ENCODE measurements around the gene TLR3.

Gene TLR3

GRCh38 chr4:186068581-186069348, at the start of gene TLR3:
Gene TLR3 (plus strand): TSS chr4:186069156. CDS start chr4:186076620, 7,464 bp downstream.
- intact Hi-C loops (cut with micrococcal nuclease) = loop anchor here (2.0 to 10.0 kb wide), 4 partner anchors 68 to 864 kb away; partner anchors contain the start of genes CFAP97, CYP4V2 and SNX25
- no peaks in the 10 kb centered on the region for H3K36me3 Mint-ChIP-seq (ENCODE audit: low read depth)
- peaks cover 10% of the 10 kb centered on the region for H3K27me3 Mint-ChIP-seq
- no peaks in the 10 kb centered on the region for H3K9me3 Mint-ChIP-seq
- peak within 1 kb of the TSS; percentile 73 for H3K27ac Mint-ChIP-seq
- peak within 1 kb of the TSS; percentile 70 for H3K4me3 Mint-ChIP-seq
- H3K4me1 Mint-ChIP-seq (ENCODE audit: low read depth) = peaks cover 10% of the 10 kb centered on the region

DNA sequence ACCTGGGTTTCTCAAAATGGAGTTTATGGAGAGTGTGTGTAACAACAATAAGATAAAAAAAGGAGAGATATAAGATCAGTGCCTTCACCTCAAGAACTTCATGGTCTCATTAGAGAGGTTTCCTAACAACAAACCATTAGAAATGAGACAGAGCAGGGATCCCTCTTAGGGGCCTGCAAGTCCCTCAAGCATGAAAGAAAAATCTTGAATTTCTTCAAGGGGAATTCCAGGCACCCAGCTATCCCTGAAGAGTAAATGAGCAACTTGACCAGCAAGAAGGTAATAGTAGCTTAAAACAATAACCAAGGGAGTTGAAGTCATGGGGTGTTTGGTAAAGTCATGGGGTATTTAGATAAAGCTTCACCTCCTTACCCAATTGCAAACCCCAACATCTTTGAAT, 49.7 kb upstream of the TLR3 start:
- H3K36me3 Mint-ChIP-seq (ENCODE audit: low read depth) = no peaks in the 10 kb centered on the region
- H3K4me1 Mint-ChIP-seq (ENCODE audit: low read depth) = no peaks in the 10 kb centered on the region
- H3K4me3 Mint-ChIP-seq = no peak overlapping the region
- H3K27ac Mint-ChIP-seq = no peak overlapping the region
- peaks cover 4% of the 10 kb centered on the region for H3K27me3 Mint-ChIP-seq
- intact Hi-C loops (cut with micrococcal nuclease) = no loop called here
- H3K9me3 Mint-ChIP-seq = no peaks in the 10 kb centered on the region

DNA sequence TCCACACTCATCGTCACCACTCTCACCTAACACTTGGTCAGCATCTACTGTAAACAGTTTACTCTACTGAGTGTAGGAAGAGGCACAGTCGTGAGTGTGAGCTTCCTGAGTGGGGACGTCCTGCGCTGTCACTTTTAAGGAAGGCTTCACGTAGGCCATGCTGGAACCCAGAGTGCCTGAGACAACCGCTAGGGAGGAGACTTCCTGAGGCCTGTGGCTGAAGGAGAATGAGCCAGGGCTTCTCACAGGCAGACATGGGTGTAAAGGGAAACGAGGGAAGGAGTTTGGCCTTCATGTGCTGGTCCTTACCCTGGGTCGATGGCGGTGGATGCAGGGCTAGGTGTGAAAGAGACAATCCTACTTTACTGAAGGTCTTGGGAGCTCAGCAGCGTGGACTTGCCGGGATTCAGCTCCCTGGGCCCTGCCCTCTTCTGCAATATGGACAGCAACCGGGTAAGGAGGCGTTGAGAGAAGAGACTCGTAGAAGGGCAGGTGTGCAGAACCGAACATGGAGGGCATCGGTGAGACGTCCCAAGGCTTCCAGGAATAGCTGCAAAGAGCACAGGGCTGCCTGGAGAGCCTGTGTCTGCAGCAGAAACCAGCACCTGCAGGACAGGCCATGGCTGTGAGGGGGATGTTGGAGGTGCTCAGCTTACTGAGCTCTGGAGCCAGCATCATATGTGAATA, 48.7 kb upstream of the TLR3 start:
- intact Hi-C loops (cut with micrococcal nuclease) = no loop called here
- H3K27ac Mint-ChIP-seq = no peak overlapping the region
- no peaks in the 10 kb centered on the region for H3K4me1 Mint-ChIP-seq (ENCODE audit: low read depth)
- H3K27me3 Mint-ChIP-seq = peaks cover 4% of the 10 kb centered on the region
- no peaks in the 10 kb centered on the region for H3K9me3 Mint-ChIP-seq
- H3K36me3 Mint-ChIP-seq (ENCODE audit: low read depth) = no peaks in the 10 kb centered on the region
- no peak overlapping the region for H3K4me3 Mint-ChIP-seq

GRCh38 chr4:186020793-186021407, 48.1 kb upstream of the TLR3 start:
- peaks cover 4% of the 10 kb centered on the region for H3K27me3 Mint-ChIP-seq
- intact Hi-C loops (cut with micrococcal nuclease) = no loop called here
- no peaks in the 10 kb centered on the region for H3K9me3 Mint-ChIP-seq
- H3K27ac Mint-ChIP-seq = no peak overlapping the region
- no peak overlapping the region for H3K4me3 Mint-ChIP-seq
- no peaks in the 10 kb centered on the region for H3K36me3 Mint-ChIP-seq (ENCODE audit: low read depth)
- no peaks in the 10 kb centered on the region for H3K4me1 Mint-ChIP-seq (ENCODE audit: low read depth)

DNA sequence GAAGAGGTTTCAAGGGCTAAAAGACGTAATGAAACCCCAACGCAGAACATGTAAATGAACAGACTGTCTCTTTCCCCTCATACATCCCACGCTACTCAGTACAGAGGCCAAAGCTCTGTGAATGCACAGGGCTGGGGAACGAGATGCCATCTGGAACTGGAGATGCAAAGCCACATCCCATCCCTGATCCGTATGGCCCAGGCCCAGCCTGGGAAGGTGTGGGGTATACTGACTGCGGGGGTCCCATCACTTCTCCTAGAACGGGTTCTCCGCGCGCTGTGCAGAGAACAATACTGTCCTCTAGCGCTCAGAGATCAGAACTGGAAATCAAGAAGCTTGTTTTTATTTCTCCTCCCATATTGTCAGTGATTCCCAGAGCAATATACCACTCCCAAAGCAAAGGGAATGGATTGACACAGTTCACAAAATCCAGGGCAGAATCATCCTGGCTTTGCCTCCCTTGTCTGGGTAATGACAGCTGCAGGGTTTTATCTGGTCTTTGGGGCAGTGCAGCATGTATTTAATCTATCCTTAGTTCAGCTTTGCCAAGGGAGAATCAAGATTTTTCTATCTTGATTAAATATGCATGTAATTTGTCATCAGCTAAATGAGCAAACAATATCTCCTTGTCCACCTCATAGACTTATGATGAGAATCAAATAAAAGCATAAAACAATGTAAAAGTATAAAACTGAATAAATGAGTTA, 47.3 kb upstream of the TLR3 start:
- H3K27me3 Mint-ChIP-seq = peaks cover 4% of the 10 kb centered on the region
- H3K4me3 Mint-ChIP-seq = no peak overlapping the region
- no peaks in the 10 kb centered on the region for H3K36me3 Mint-ChIP-seq (ENCODE audit: low read depth)
- no peak overlapping the region for H3K27ac Mint-ChIP-seq
- no peaks in the 10 kb centered on the region for H3K4me1 Mint-ChIP-seq (ENCODE audit: low read depth)
- no peaks in the 10 kb centered on the region for H3K9me3 Mint-ChIP-seq
- intact Hi-C loops (cut with micrococcal nuclease) = no loop called here

- Mint-ChIP-seq H3K4me3 (no peak overlapping the region), H3K4me1 (ENCODE audit: low read depth) (no peaks in the 10 kb centered on the region), H3K9me3 (no peaks in the 10 kb centered on the region), H3K27me3 (peaks cover 5% of the 10 kb centered on the region), H3K27ac (no peak overlapping the region), H3K36me3 (ENCODE audit: low read depth) (no peaks in the 10 kb centered on the region)
- intact Hi-C loops (cut with micrococcal nuclease) = no loop called here
Observed at GRCh38 chr4:186023975-186024374, 45.0 kb upstream of the TLR3 start.

GRCh38 chr4:186024637-186025407, 44.1 kb upstream of the TLR3 start:
- no peak overlapping the region for H3K27ac Mint-ChIP-seq
- no peaks in the 10 kb centered on the region for H3K4me1 Mint-ChIP-seq (ENCODE audit: low read depth)
- no peaks in the 10 kb centered on the region for H3K36me3 Mint-ChIP-seq (ENCODE audit: low read depth)
- peaks cover 6% of the 10 kb centered on the region for H3K27me3 Mint-ChIP-seq
- H3K9me3 Mint-ChIP-seq = no peaks in the 10 kb centered on the region
- no peak overlapping the region for H3K4me3 Mint-ChIP-seq
- intact Hi-C loops (cut with micrococcal nuclease) = no loop called here

GRCh38 chr4:186025408-186025690, 43.6 kb upstream of the TLR3 start:
- no peaks in the 10 kb centered on the region for H3K4me1 Mint-ChIP-seq (ENCODE audit: low read depth)
- no peaks in the 10 kb centered on the region for H3K9me3 Mint-ChIP-seq
- intact Hi-C loops (cut with micrococcal nuclease) = no loop called here
- H3K27me3 Mint-ChIP-seq = peaks cover 7% of the 10 kb centered on the region
- no peaks in the 10 kb centered on the region for H3K36me3 Mint-ChIP-seq (ENCODE audit: low read depth)
- H3K4me3 Mint-ChIP-seq = no peak overlapping the region
- no peak overlapping the region for H3K27ac Mint-ChIP-seq

DNA sequence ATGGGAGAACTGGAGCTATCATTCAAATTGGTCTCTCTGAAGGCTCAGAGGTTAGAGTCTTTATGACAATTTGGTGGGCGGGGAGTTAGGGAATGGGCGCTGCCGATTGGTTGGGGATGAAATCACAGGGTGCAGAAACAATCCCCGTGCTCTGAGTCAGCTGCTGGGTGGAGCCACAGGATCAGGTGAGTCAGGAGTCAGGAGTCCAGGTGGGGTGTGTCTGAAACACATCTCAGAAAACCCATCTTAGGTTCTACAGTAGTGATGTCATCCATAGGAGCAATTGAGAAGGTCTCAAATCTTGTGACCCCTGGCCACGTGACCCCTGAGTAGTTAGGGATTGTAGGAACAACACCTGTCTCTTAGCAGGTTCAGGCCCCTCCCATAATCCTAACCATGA, 41.6 kb upstream of the TLR3 start:
- no peaks in the 10 kb centered on the region for H3K36me3 Mint-ChIP-seq (ENCODE audit: low read depth)
- no peak overlapping the region for H3K27ac Mint-ChIP-seq
- H3K4me3 Mint-ChIP-seq = no peak overlapping the region
- H3K9me3 Mint-ChIP-seq = no peaks in the 10 kb centered on the region
- H3K27me3 Mint-ChIP-seq = peaks cover 9% of the 10 kb centered on the region
- intact Hi-C loops (cut with micrococcal nuclease) = no loop called here
- H3K4me1 Mint-ChIP-seq (ENCODE audit: low read depth) = no peaks in the 10 kb centered on the region

- H3K4me1 Mint-ChIP-seq (ENCODE audit: low read depth) = no peaks in the 10 kb centered on the region
- H3K27ac Mint-ChIP-seq = no peak overlapping the region
- intact Hi-C loops (cut with micrococcal nuclease) = no loop called here
- H3K4me3 Mint-ChIP-seq = no peak overlapping the region
- no peaks in the 10 kb centered on the region for H3K36me3 Mint-ChIP-seq (ENCODE audit: low read depth)
- no peaks in the 10 kb centered on the region for H3K9me3 Mint-ChIP-seq
- peaks cover 9% of the 10 kb centered on the region for H3K27me3 Mint-ChIP-seq
Observed at GRCh38 chr4:186029571-186030398, 39.2 kb upstream of the TLR3 start.

DNA sequence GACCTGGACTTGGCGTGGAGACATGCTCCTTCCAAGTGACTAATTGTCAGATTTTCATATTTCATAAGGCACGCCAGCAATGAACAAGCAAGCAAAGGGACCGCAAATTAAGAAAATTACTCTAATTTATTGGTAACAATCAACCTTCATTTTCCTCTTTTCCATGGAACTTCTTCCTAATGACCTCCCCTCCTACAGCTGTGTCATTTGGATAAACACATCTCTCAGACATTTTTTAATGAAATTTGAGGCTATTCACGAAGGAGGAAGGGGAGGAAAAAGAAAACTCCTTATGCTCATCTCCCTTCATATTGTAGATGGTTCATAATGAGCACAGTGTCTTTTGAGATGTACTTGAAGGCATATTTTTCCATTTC, 38.6 kb upstream of the TLR3 start:
- Mint-ChIP-seq H3K27ac (no peak overlapping the region), H3K27me3 (peaks cover 9% of the 10 kb centered on the region), H3K36me3 (ENCODE audit: low read depth) (no peaks in the 10 kb centered on the region), H3K9me3 (no peaks in the 10 kb centered on the region), H3K4me3 (no peak overlapping the region), H3K4me1 (ENCODE audit: low read depth) (no peaks in the 10 kb centered on the region)
- intact Hi-C loops (cut with micrococcal nuclease) = no loop called here

GRCh38 chr4:186030795-186031194, 38.2 kb upstream of the TLR3 start:
- no peaks in the 10 kb centered on the region for H3K4me1 Mint-ChIP-seq (ENCODE audit: low read depth)
- no peak overlapping the region for H3K4me3 Mint-ChIP-seq
- intact Hi-C loops (cut with micrococcal nuclease) = no loop called here
- no peak overlapping the region for H3K27ac Mint-ChIP-seq
- H3K9me3 Mint-ChIP-seq = no peaks in the 10 kb centered on the region
- H3K27me3 Mint-ChIP-seq = peaks cover 8% of the 10 kb centered on the region
- no peaks in the 10 kb centered on the region for H3K36me3 Mint-ChIP-seq (ENCODE audit: low read depth)

DNA sequence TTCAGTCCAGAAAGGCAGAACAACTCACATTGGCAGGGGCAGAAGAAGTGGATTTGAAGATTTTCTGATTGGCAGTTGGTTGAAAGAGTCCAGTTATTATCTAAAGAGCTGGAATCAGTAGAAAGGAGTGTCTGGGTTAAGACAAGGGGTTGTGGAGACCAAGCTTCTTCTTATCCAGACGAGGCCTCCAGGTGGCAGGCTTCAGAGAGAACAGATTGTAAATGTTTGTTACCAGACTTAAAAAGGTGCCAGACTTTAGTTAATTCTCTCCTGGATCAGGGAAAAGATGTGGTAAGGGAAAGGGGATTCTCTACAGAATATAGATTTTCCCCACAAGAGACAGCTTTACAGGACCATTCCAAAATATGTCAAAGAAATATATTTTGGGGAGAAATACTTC, 36.7 kb upstream of the TLR3 start:
- no peaks in the 10 kb centered on the region for H3K4me1 Mint-ChIP-seq (ENCODE audit: low read depth)
- peaks cover 16% of the 10 kb centered on the region for H3K27me3 Mint-ChIP-seq
- no peaks in the 10 kb centered on the region for H3K36me3 Mint-ChIP-seq (ENCODE audit: low read depth)
- H3K9me3 Mint-ChIP-seq = no peaks in the 10 kb centered on the region
- no peak overlapping the region for H3K27ac Mint-ChIP-seq
- intact Hi-C loops (cut with micrococcal nuclease) = no loop called here
- H3K4me3 Mint-ChIP-seq = no peak overlapping the region

Measured in dendritic cell treated with granulocyte-macrophage colony-stimulating factor and Interleukin-4, amounts not matched to agents 40 ng/mL and 50 ng/mL, for 4 days (primary cell).